GM21576 (cell line): ENCODE measurements around the gene PLBD2.

Experiments used
- ATAC-seq: cut with Tn5 transposase; IDR thresholded peaks from one replicate; pipeline ENCODE4 v1.9.1; 2021; ENCODE audit warnings: mild to moderate bottlenecking, moderate library complexity; ENCODE audit not compliant: unreplicated experiment

The PLBD2 gene, protein sequence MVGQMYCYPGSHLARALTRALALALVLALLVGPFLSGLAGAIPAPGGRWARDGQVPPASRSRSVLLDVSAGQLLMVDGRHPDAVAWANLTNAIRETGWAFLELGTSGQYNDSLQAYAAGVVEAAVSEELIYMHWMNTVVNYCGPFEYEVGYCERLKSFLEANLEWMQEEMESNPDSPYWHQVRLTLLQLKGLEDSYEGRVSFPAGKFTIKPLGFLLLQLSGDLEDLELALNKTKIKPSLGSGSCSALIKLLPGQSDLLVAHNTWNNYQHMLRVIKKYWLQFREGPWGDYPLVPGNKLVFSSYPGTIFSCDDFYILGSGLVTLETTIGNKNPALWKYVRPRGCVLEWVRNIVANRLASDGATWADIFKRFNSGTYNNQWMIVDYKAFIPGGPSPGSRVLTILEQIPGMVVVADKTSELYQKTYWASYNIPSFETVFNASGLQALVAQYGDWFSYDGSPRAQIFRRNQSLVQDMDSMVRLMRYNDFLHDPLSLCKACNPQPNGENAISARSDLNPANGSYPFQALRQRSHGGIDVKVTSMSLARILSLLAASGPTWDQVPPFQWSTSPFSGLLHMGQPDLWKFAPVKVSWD

DNA sequence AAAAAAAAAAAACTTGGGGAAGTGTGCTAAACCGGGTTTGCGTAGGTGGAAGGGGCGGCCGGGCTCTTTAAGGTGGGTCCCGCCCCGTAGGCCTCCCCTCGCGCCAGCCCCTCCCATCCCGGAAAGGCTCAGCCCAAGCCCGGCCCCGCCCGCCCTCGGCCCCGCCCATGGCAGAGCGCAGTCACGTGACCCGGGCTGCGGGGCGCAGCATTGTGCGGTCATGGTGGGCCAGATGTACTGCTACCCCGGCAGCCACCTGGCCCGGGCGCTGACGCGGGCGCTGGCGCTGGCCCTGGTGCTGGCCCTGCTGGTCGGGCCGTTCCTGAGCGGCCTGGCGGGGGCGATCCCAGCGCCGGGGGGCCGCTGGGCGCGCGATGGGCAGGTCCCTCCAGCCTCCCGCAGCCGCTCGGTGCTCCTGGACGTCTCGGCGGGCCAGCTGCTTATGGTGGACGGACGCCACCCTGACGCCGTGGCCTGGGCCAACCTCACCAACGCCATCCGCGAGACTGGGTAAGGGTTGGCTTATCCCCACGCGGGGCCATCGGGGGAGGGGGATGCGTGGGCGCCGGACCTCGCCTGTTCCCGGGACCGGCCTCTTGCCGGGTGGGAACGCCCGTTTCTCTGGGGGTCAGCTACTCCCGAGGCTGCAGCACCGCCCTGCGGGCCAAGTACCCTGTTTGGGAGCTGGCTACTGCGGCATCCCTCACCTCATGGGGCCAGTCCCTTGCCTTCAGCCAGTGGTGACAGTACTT is at the start of gene PLBD2:
Gene PLBD2, plus strand, starts transcription at position 207 of the 752 bp plus-strand sequence. Its CDS starts 14 bp downstream, at position 221.
- ATAC-seq = peak; percentile 86

DNA sequence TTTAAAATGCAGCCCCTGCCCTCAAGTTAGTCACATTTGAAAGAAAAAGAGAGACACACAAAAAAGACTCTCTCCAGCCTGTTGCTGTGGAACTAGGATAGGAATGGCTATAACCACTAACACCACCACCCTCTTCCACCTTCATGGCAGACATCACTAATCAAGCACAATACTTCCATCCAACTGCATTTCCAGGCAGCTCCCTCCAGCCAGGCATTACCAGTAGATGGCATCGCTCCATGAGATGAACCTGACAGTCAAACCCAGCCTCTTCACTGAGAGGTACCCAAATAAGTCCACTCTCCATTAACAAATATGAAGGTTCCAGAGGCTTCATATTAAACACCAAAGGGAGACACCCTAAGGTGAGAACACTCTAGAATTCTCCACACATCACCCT is 47.9 kb upstream of the PLBD2 start:
- no peak for ATAC-seq

DNA sequence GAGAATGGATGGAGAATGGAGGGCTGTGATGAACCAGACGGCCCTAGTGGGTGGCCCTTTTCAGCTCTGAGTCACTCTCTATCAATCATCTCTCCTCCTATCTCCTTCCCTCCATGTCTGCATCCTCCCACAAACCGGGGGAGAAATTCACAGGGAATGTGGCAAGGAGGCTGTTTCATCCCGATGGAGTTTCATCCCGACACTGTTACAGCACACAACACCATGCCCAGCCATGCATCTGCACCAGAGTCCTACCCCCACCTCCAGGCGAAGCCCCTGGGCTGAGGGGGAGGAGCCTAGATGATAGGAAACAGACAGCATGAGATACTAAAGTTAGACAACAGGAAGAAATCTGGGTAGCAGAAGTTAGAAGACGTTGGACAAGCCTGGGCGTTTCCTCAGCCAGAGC is 44.3 kb upstream of the PLBD2 start:
- no peak for ATAC-seq

DNA sequence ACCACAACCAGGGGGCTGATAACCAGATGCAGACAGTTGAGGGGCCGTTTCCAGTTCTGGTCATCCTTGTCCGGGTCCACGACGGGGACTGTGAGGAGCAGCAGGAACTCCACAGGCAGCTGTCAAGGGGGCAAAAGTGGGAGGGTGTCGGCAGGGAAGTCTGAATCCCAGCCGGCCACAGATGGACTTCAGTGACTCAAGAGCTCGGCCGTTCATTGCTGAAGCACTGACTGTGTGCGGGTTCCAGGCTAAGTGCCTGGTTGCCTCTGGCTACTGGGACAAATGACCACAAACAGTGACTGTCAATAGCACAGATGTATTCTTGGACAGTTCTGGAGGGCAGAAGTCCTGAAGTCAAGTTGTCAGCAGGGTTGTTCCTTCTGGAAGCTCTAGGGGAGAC is 43.0 kb upstream of the PLBD2 start:
- ATAC-seq = no peak

DNA sequence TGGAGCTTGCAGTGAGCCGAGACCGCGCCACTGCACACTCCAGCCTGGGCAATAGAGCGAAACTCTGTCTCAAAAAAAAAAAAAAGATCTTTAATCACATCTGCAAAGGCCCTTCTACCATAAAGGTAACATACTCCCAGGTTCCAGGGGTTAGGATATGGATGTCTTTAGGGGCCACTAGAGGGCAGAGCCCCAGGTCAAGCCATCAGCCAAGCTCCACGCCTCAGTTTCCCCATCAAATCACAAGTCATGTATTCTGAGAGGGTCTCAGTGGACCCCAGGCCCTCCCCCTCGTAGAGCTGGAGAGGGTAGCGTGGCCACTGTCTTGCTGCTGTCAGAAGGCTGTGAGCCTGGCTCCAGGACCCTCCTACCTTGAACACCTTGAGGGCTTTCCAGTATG is 42.2 kb upstream of the PLBD2 start:
- ATAC-seq = no peak

DNA sequence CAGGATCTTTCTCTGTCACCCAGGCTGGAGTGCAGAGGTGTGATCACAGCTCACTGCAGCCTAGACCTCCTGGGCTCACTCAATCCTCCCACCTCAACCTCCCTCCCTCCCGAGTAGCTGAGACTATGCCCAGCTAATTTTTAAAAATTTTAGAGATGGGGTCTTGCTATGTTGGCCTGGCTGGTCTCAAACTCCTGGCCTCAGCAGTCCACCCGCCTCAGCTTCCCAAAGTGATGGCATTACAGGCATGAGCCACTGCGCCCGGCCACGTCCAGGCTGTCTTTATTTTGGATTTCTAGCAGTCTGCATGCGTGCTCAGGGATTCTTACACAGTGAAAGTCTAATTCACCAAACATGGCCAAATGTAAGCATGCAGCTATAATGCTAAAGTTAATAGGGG is 41.3 kb upstream of the PLBD2 start:
- no peak for ATAC-seq

DNA sequence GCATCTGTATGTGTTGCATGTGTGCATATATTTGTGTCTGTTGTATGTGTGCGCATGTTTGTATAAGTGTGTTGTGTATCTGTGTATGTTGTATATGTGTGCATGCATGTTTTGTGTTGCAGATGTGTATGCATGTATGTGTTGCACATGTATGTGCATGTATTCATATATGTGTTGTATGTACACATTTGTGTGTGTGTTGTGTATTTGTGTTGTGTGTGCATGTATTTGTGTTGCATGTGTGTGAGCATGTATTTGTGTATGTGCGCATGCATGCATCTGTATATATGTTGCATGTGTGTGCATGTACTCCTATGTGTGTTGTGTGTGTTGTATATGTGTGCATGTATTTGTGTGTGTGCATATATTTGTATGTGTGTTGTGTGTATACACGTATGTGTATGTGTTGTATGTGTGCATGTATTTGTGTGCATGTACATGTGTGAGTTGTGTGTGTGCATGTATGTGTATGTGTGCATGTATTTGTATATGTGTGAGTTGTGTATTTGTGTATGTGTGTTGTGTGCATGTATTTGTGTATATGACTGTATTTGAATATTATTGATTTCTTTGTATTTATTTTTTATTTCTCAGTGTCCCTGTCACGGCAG is 40.2 kb upstream of the PLBD2 start:
- ATAC-seq = no peak

DNA sequence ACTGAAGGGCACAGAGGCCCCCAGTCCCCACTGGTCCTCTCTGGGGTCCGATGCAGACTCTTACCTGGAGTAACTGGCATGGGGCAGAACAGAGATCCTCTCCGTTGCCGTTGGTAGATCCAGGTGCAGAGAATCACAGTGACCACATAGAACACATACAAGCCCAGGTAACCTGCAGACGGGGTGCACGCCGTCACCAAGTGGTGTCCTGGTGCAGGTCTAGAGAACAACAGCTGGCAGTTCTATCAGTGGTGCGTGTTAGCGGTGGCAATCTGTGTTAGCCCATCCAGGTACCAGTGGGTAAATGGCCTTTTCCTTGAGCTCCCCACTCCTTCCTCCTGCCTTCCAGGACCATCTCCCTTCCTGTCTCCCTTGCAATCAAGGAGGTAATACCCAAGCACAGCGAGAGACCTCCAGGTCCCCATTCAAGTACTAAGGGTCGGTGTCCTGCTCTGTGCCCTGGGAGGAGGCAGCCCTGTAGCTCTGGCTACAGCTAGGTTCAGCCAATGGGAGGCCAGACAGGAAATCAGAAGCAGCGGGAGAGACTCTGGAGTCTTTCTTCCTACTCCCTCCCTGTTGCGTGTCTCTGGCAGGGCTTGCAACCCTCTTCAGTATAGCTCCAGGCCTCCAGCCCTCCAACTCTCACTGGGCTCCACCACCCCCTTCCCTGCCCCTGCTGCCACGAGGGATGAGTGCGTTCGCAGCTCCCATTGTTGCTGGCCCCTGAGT is 39.3 kb upstream of the PLBD2 start:
- ATAC-seq = no peak

DNA sequence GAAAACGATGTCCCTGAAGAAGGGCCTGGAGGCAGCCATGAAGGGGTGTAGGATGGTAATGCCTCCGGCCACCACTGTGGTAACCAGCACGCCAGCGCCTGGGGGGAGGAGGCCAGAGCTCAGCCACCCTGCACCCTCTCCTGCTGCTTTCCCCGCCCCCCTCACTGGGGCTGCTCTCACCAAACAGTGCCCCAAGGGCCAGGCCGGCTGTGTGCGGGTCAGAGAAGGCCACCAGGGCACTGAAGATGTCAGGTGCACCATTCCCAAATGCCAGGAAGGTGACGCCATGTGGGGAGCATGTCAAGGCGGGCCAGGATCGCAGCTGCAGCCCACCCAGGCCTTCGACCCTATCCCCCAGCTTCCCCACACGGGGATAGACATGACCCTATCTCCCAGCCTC is 38.0 kb upstream of the PLBD2 start:
- ATAC-seq = no peak

DNA sequence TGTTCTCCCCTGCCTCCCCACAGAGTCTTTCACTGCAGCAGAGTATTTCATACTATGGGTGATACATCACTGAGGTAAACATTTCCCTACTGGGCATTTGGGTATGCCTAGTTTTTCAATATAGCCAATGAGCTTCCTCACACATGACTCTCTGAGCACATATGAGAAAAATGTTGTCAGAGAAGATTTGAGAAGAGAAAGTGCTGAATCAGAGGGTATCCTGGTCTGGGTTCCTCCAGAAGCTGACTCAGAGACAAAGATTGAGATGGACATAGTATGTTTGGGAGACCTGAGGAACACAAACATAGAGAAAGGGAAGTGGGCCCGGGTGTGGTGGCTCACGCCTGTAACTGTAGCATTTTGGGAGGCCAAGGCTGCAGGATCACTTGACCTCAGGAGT is 36.0 kb upstream of the PLBD2 start:
- ATAC-seq = no peak

DNA sequence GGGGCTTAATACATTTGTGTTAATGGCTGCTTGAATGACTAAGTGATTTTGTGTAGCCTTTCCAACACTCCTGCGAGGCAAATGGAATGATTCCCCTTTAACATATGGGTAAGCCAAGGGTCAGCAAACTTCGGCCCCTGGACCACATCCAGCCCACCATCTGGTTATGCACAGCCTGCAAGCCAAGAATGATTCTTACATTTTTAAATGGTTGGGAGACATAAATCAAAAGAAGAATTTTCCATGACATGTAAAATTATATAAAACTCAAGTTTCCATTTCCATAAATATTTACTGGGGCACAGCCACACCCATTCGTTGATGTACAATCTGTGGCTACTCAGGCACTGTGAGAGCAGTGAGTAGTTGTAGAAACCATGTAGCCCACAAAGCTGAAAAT is 32.5 kb upstream of the PLBD2 start:
- no peak for ATAC-seq

DNA sequence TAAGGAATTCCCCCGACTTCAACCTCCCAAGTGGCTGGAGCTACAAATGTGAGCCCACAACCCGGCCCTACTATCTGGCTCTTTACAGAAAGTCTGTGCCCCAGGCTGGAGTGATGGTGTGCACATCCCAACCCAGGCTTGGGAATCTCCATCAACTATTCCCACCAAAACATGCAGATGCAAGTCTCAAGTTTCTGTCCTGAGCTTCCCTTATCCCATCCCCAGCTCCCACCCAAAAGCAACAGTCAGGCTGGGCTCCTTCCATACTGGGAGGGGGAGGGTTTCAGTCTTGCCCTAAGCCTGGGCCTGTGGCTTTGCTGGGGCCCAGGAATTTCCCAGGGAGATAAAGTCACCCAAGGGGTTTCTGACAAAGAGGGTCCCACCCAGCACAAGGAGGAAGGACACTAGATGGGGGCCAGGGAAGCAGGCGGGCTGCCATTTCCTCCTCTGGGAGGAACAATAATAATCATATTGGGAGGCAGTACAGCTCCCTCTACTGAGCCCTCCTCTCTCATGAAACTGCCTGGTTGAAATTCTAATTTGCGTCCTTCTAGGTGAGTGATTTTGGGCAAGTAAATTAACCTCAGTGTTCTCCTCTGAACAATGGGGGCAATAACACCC is 31.5 kb upstream of the PLBD2 start:
- ATAC-seq = no peak

DNA sequence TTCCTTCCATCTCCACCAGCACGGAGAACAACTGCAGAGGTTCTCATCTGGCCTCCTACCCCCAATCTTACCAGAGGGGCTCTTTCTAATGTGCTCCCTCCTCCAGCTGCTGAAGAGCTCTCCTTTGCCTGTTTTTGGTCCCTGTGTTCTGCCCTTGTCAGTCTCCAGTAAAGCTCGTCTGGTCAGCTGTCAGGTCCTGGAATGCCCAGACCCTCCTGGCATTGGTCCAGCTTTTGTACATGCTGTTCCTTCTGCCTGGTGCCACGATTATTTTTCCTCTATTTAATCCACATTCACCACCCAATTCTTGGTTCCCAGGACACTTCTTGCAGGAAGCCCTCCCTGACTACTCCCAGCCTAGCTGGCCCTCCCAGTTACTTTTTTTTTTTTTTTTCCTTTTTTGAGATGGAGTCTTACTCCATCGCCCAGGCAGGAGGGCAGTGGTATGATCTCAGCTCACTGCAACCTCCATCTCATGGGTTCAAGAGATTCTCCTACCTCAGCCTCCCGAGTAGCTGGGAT is 30.0 kb upstream of the PLBD2 start:
- no peak for ATAC-seq

DNA sequence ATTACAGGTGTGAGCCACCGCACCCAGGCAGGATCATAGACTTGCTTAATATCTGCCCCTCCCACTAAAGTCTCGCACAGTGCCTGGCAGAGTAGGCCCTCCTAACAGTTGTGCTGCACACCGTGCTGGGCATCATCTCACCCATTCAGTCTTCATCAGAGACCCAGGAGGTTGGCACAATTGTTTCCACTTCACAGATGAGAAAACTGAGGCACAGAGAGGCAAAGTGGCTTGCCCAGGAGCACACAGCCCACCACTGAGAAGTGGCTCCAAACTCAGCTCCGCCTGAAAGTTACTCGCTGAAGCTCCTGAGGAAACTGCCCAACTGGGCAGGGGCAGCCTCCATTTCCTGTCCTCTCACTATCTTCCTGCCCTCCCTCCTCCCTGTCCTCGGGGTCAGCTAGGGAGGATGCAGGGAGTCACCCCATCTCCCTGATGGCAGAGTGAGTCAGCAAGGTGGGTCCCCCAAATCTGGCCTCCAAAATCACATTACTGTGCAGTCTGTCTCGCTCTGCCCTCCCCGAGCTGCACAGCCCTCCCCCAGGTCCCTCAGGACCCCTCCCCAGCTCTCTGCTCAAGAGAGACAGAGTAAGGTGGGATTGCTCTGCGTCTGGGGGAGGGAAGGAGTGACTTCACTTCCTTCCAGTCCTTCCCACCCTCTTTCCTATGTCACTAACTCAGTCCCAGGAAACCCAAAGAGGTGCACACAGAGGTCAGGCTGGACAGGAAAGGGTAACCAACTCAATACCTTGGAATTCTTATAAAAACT is 29.2 kb upstream of the PLBD2 start:
- no peak for ATAC-seq

DNA sequence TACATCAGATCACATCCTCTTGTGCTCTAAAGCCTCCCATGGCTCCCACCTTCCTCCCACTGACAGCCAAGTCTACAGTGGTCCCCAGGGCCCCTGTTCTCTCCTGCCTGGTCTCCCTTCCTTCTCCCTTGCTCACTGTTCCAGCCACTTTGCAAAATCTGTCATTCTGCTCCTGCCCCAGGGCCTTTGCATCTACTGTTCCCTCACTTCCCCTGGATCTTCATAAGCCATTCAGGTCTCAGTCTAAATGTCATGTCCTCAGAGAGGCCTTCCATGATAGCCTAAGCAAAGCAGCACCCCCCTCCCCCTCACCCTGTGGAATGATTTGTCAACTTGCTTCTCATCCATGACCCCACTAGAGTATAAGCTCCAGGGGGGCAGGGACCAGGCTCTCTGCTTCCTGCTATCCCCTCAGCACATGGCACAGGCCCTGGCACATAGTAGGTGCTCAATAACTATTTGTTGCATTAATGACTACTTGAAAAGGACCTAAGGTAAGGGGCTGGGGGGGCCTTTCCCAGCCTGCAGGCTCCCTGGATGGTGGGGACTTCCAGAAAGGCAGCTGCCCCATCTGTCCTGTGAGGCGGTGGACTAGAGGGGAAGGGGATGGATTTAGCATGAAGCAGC is 28.5 kb upstream of the PLBD2 start:
- ATAC-seq = no peak

DNA sequence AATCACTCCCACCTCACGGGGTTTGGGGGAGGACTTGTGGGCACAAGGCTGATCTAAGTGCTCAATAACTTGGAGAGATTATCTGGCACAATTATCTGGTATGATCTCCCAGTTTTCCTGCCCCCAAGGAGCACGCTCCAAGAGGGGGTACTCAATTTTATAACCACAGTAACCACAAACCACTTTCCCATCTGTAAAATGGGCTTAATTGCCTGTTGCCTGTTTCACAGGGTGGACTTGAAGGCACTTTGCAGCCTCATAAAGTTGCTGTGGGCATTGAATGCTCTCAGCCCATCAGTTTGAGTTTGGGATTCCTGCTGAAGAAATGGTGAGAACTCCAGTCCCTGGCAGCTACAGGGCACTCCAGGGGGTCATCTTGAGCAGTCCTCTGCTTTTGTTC is 27.9 kb upstream of the PLBD2 start:
- no peak for ATAC-seq

DNA sequence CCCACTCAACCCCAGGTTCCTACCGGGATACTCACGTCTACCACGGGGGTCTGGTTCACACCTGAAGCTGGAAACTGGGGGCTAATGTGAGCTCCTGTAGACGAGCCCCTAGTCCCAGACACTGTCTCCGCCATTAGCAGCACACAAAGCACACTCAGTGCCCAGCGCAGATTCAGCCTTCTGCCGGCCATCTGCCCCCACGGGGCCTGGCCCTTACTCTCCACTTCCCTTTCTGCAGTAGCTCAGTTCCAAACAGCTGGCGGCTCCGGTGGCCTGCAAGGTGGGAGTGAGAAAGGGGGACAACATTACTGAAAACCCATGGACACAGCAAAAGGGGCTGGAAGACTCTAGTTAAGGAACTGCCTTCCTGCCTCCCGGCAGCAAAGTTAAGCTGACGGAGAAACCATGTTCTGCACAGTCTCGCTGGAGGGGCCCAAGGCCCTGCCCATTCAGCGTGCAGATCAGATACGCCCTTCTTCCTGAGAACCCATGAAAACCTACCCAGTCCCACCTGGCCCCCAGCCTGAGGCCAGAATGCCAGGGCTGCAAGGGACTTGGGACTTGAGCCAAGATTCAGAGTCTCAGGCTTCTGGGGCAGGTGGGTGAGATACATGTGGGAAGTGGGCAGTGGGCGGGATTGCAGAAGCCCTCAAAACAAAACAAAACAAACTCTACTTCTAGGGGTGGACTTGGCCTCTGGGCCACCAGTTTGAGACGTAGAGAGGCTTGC is 25.5 kb upstream of the PLBD2 start:
- no peak for ATAC-seq

DNA sequence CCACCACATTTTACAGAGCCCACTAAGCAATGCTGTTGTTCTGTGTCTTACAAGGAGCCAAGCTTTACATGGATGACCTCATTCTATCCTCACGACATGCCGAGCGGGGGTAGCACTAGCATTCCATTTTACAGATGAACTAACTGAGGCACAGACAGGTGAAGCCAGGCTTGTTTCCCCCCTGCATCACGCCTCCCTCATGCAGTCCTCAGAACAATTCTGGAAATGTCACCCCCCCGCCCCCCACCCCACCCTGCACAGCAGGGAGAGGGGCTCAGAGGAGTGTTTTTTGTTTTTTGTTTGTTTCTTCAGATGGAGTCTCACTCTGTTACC is 25.0 kb upstream of the PLBD2 start:
- no peak for ATAC-seq
